NT2/D1 (cell line): ENCODE data around the gene PSG5.
"Not testable (repeated sequence)": the region's sequence is repeated elsewhere in the genome, so short reads cannot be mapped to it uniquely, and the experiment has no call there.

Experiments used
- DNase-seq: peaks from one replicate; pipeline ENCODE4 v3.0.0-alpha.2; 2011; ENCODE audit warnings: low read depth, low spot score
- H3K27me3 ChIP-seq: 2 replicates; pipeline ENCODE4 v1.6.0; 2011; ENCODE audit warnings: mild to moderate bottlenecking; ENCODE audit not compliant: insufficient read length, insufficient read depth
- H3K36me3 ChIP-seq: 2 replicates; pipeline ENCODE4 v1.6.1; 2011; ENCODE audit warnings: mild to moderate bottlenecking, low read length, mixed read lengths; ENCODE audit not compliant: insufficient read depth, insufficient read length
- H3K4me1 ChIP-seq: 2 replicates; pipeline ENCODE4 v1.5.1; 2011; ENCODE audit not compliant: insufficient read depth, insufficient read length
- H3K4me3 ChIP-seq: 2 replicates; pipeline ENCODE4 v1.5.1; 2011; ENCODE audit warnings: low read depth; ENCODE audit not compliant: insufficient read length
- H3K9ac ChIP-seq: 2 replicates; pipeline ENCODE4 v1.6.0; 2011; ENCODE audit warnings: low read depth; ENCODE audit not compliant: insufficient read length
- H3K9me3 ChIP-seq: 2 replicates; pipeline ENCODE4 v1.5.1; 2011; ENCODE audit warnings: mild to moderate bottlenecking, low read length; ENCODE audit not compliant: insufficient read depth
- SUZ12 ChIP-seq: IDR thresholded peaks from 2 replicates; pipeline ENCODE4 v1.6.1; 2011; ENCODE audit not compliant: insufficient read length, insufficient read depth; ENCODE audit errors: extremely low read depth
- YY1 ChIP-seq: IDR thresholded peaks from 2 replicates; pipeline ENCODE4 v1.6.1; 2011; ENCODE audit not compliant: insufficient read length, insufficient read depth
- ZNF274 ChIP-seq: IDR thresholded peaks from 2 replicates; pipeline ENCODE4 v1.6.1; 2011; ENCODE audit warnings: mild to moderate bottlenecking, low read depth, low read length

The PSG5 gene

DNA sequence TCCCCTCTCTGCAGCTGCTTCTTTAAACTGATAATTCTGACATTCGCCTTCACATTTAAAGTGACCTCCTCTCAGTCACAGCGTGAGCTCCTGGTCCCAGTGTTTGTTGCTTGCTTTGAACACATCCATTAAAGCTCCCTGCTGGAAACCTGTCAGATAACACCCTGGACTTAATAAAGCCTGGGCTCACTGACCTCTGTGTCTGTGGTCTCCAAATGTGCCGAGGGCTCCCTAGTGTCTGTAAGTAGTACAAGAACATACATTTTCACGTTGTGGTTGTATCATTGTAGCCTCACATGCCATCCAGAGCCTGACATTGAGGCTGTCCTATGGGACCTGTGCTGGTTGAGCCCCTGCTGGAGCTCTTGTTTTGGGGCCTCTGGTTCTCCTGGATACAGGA lies 21.7 kb upstream of the PSG5 start:
- Histone ChIP-seq H3K36me3 (no peaks in the 10 kb centered on the region), H3K9me3 (no peaks in the 10 kb centered on the region), H3K9ac (no peak overlapping the region), H3K4me3 (no peak overlapping the region), H3K27me3 (no peaks in the 10 kb centered on the region), H3K4me1 (no peaks in the 10 kb centered on the region)
- no peak for DNase-seq
- TF ChIP-seq ZNF274 (no peak), SUZ12 (no peak), YY1 (no peak)

DNA sequence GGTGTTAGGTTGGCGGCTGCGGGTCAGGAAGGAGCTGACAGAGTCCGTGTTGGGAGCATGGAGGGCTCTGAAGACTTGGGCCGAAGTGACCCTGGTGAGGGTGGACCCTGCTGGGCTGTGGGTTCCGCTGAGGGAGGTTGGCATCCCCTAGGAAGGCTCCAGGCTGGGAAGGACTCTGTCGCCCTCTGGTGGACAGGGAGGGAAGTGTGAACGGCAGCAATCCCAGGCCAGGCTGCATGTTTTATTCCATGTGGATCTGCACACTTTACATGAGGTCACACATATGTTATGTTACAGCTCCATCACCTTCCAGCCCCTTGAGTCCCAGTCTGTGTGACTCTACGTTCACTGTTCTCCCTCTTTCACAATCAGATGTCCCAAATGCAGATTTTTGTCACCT lies 20.8 kb upstream of the PSG5 start:
- not testable (repeated sequence) for H3K4me3 ChIP-seq, H3K27me3 ChIP-seq, H3K4me1 ChIP-seq, H3K36me3 ChIP-seq, H3K9me3 ChIP-seq, DNase-seq, H3K9ac ChIP-seq

DNA sequence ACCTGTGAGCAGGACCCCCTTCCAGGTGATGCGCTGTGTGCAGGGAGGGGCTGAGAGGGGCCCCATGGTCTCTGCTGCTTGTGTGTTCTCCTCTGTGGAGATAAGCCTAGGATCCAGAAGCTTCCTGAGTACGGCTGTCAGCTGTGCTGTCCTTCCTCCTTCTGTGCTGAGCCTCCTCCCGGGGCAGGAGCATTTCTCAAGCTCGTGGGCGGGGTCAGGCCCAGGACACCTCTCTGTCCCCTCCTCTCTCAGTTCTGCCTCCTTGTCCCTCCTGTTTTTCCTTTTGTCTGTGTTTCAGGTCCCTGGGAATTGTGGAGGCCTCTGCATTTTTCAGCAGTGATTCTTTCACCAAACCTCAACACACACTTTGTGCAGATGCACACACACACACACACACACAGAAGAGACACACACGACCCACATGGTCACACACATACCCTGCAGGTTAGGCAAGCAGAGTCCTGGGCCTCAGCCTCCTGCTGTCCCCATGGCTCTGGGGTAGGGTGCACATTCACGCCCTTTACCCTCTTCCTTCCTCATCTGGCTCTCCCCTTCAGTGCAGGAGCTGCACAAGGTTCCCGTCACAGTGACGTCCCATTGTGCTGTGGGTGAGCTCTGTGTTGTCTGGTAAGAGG lies 19.3 kb upstream of the PSG5 start, which contains the start of gene PSG4:
TSS of gene PSG4 (minus strand) at position 168 of the 635 bp plus-strand sequence. CDS start at position 66, 102 bp downstream.
- H3K27me3 ChIP-seq, DNase-seq, H3K36me3 ChIP-seq, H3K9me3 ChIP-seq, H3K4me3 ChIP-seq, H3K4me1 ChIP-seq, H3K9ac ChIP-seq: not testable (repeated sequence)

DNA sequence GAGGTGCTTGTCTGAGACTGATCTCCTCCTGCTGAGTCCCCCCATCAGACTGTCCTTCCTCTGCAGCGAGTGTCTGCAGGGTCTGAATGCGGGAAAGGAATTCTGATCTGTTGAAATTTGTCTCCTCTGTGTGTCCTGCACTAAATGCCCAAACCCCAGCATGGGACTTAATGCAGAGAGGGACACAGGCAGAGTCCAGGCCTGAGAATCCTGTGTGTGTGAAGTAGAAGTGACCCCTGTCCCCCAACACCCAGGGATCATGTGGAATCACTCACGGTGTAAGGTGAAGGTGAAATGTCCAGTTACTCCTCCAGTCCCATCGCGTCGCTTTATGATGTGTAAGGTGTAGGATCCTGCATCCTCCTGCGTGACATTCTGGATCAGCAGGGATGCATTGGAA lies 17.3 kb upstream of the PSG5 start:
- not testable (repeated sequence) for H3K27me3 ChIP-seq, H3K9me3 ChIP-seq, H3K9ac ChIP-seq, H3K4me3 ChIP-seq, DNase-seq, H3K36me3 ChIP-seq, H3K4me1 ChIP-seq

DNA sequence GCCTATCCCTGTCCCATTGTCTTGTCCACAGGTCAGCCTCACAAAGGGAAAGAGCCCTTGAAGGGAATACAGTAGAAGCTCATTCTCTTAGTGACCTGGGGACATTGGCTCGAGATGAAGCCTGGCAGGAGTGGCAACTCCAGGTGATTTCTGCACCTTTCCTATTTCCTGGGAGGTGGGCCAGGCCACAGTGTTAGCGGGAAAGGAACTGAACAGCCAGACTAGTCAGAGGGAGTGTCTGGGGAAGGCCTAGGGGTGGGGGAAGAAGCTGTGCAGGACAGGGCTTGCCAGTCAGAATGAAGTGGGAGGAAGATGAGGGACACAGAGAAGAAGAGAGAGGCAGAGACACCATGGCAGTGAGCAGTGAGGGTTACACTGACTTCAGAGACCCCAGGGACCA lies 15.6 kb upstream of the PSG5 start:
- H3K9me3 ChIP-seq, H3K4me1 ChIP-seq, H3K27me3 ChIP-seq, H3K36me3 ChIP-seq, DNase-seq, H3K4me3 ChIP-seq, H3K9ac ChIP-seq: not testable (repeated sequence)

DNA sequence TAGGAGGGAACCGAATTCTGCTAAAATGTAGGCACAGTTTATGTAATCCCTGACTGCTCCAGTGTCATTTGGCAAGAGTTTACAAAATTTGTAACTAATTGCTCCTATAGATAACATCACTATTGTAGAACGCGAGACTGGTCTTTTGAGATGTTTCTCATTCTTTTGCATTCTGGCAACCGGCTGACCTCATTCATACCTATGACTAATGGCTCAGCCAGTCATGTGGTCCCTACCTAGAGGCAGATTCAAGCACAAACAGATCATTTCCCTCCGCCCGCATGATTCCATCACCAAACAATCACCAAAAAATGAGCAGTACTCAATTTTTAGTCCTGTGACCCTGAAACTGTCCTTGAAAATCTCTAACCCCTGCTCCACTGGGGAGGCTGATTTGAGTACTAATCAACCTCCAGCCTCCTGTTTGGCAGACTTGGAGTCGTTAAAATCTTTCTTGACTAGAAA lies 15.0 kb upstream of the PSG5 start:
- not testable (repeated sequence) for H3K27me3 ChIP-seq, H3K4me3 ChIP-seq, H3K9me3 ChIP-seq, DNase-seq, H3K36me3 ChIP-seq, H3K9ac ChIP-seq, H3K4me1 ChIP-seq

DNA sequence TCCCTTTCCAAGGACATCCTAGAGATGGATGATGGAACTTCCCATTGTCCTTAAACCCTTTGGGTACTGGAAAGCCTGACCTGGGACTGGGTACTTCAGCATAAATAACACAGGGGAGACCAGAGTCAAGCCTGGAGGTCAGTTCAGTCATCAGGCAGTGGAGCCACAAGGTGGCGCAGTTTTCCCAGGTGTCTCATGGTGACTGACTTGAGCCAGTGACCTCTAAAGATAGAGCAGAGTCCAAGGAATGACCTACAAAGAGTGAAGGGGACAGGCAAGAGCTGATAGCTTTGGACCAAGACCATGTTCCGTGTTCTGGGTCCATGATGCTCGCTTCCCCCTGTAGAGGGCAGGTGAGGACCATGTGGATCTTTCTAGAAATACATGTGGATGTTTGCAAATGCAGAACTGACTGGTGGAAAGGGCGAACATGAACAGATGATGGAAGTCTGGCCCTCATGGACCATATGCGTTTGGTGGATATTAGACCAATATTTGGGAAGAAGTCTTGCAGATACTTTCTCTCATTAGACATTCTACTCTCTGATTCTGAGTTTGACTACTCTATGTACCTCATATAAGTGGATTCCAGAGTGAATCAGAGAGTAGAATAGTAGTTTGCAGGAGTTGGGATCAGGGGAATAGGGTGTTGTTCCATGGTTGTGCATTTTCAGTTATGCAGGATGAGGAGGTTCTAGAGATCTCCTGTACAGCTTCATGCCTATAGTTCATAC lies 12.5 kb upstream of the PSG5 start:
- not testable (repeated sequence) for H3K4me3 ChIP-seq, H3K4me1 ChIP-seq, H3K27me3 ChIP-seq, H3K9me3 ChIP-seq, H3K36me3 ChIP-seq, H3K9ac ChIP-seq, DNase-seq

DNA sequence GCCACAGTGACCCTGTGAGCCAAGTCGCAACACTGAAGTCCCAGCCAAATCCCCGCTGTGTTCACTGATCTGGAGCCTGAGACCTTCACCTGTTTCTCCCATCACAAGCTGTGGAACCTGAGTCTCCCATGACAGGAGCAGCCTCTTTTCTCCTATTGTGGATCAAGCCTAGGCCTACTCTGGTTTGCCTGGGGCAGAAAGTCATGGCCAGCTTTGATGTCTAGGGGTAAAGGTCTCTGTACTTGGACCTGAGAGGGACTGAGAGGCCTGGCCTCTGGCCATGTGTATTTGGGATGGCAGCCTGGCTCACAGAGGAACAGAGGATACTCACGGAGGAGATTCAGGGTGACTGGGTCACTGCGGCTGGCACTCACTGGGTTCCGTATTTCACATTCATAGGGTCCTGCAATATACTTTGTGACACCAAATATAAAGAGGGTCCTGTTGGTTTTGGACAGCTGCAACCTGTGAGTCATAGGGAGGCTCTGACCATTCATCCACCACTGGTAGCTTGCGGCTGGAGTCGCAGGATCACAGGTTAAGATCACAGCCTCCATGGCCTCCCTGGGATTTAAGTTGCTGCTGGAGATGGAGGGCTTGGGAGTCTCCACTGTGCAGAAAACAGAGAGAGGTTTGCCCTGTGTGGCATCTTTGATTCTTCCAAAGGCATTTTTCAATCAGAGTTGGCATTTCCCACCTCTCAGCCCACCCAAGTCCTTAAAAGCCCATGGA lies 11.5 kb upstream of the PSG5 start:
- not testable (repeated sequence) for H3K9me3 ChIP-seq, H3K36me3 ChIP-seq, H3K9ac ChIP-seq, H3K4me1 ChIP-seq, H3K4me3 ChIP-seq, H3K27me3 ChIP-seq, DNase-seq

DNA sequence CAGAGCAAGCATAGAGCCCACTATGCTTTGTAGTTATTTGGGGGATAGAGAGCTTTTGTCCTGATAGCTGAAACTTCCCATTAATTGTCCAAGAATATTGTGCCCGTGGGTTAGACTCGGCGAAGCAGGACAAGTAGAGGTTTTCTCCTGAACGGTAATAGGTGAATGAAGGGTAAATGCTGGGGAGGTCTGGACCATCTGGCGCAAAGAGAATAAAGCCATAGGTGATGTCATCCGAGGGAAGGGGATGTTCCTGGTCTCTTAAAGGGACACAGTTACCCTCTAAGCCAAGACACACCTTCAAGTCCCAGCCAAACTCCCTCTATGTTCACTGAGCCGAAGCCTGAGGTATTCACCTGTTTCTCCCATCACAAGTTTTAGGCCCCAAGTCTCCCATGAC lies 8.1 kb upstream of the PSG5 start:
- not testable (repeated sequence) for H3K36me3 ChIP-seq, H3K4me3 ChIP-seq, DNase-seq, H3K27me3 ChIP-seq, H3K9ac ChIP-seq, H3K4me1 ChIP-seq, H3K9me3 ChIP-seq

DNA sequence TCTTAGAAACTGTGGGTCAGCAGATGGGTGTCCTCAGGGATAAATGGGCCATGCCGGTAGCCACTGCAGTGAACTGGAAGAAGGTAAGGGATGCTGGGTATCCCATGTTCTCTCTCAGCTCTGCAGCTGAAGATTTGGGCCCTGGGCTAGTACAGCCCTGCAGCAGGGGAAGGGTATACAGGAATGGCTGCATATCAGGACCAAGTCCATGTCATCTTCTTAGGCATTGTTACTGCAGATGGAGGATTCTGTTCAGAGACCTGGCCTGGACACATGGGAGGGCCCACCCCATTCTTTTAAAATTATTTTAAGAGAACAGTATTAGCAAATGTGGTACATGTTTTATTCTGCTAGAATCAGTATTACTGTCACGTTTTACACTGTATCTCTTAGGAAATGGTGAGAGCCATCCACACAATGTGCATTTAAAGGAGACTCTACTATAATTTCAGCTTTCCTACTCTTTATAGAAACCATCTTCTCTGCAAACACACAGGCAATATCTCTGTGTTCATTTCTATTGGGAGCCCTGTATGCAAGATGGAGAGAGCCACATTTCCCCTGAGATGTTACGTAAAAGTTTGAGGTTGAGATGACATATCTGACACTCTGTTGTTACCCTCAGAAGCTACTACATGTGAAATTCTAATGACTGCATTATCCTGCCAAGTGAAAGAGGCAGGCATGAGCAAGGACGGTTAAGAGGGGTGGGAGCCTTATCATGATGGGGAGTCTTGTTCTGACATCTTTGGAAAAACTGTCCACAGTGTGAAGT lies 6.2 kb upstream of the PSG5 start:
- not testable (repeated sequence) for H3K9ac ChIP-seq, H3K36me3 ChIP-seq, H3K4me1 ChIP-seq, DNase-seq, H3K27me3 ChIP-seq, H3K9me3 ChIP-seq, H3K4me3 ChIP-seq

DNA sequence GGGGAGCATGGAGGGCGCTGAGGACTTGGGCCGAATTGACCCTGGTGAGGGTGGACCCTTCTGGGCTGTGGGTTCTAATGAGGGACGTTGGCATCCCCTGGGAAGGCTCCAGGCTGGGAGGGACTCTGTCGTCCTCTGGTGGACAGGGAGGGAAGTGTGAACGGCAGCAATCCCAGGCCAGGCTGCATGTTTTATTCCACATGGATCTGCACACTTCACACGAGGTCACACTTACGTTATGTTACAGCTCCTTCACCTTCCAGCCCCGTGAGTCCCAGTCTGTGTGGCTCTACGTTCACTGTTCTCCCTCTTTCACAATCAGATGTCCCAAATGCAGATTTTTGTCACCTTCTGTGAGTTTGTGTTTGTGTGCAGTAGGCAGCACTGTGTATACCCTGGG lies 1.8 kb upstream of the PSG5 start:
- not testable (repeated sequence) for DNase-seq

More for the DNA sequence above, 1.8 kb upstream of the PSG5 start:
- H3K4me1 ChIP-seq, H3K4me3 ChIP-seq, H3K9me3 ChIP-seq, H3K36me3 ChIP-seq, H3K9ac ChIP-seq, H3K27me3 ChIP-seq: not testable (repeated sequence)
